ENCODE measurements around the gene FAM50A.
"Not testable (repeated sequence)": the region's sequence is repeated elsewhere in the genome, so short reads cannot be mapped to it uniquely, and the experiment has no call there.

- not testable (repeated sequence) for TF ChIP-seq TAF1 (IDR thresholded peaks at IDR 0.05; ENCODE audit: low read depth); POLR2AphosphoS5 (IDR thresholded peaks at IDR 0.05); CTCF (IDR thresholded peaks at IDR 0.05; ENCODE audit: poor library complexity, severe bottlenecking); EP300 (conservative IDR thresholded peaks at IDR 0.05; ENCODE audit: poor library complexity, severe bottlenecking); REST (IDR thresholded peaks at IDR 0.05; ENCODE audit: borderline replicate concordance); EZH2 (IDR thresholded peaks at IDR 0.05; ENCODE audit: borderline replicate concordance, insufficient read depth, low read length, poor library complexity, severe bottlenecking); RAD21 (conservative IDR thresholded peaks at IDR 0.05); SMC3 (conservative IDR thresholded peaks at IDR 0.05; ENCODE audit: poor library complexity)
Measured at GRCh38 chrX:154396363-154396762, 47.6 kb upstream of the FAM50A start.
